Frontal cortex (tissue), 4 donors: ENCODE measurements around the gene PHKG1. TPM values are rescaled to one million over a fixed set of nuclear protein-coding genes. Genes with fewer than 3 reads are reported as not detected.
"Not testable (repeated sequence)": the region's sequence is repeated elsewhere in the genome, so short reads cannot be mapped to it uniquely, and the experiment has no call there.

ENCODE experiments used
- DNase-seq, 2 donors: peaks; one replicate each; pipeline ENCODE4 v3.0.0; 2012; ENCODE audit warnings: low spot score in 2 of 2
- FAIRE-seq: peaks from 2 replicates; lab custom pipeline; 2012; peaks lifted over from hg19 to GRCh38; lab: Jason Lieb, UNC
- total RNA-seq: library from RNA; depleted of rRNA; stranded (reverse); fragments of >200 nt; gene quantifications from one replicate; pipeline ENCODE4 v1.2.3, GENCODE V29; 2014
- donor health status: control.
- donor health status: control.
- donor health status: control.

The PHKG1 gene
- total RNA-seq, 1 donor from 2014 or later = 3.7 TPM

DNA sequence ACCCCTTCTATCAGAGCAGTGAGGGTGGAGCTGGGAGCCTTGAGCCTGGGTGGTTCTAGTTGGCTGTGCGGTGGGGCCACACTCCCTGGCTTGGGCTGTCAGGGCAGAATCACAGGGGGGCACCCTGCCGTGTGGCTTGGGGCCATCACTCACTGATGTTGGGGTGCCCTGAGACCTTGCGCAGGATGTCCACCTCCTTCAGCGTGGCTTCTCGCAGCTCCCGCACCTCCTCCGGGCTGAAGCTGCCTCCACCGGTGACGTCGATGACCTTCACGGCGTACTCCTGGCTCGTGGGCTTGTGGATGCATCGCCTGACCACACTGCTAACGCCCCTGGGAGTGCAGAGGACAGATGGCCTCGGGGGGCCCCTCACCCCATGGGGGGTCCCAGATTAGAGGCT lies 5.3 kb downstream of the PHKG1 start:
- FAIRE-seq (no peak), DNase-seq (no peak)

DNA sequence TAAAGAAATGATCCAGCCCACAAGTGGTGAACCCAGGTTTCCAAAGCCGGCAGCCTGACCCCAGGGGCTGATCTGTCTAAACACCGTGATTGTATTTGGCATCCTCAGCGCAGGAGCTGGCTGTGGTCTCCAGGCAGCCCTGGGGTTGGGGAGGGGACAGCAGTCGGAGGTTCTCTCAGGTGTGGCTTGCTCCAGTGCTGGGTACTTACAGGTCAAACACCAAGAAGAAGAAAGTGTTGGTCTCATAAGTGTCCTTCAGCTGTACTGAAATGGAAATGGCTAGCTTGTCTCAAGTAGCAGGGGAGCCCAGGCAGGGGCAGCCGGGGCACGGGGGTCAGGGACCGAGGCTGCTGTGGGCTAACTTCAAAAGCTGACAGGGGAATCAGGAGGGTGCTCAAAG lies 6.0 kb downstream of the PHKG1 start:
- no peak for FAIRE-seq

DNA sequence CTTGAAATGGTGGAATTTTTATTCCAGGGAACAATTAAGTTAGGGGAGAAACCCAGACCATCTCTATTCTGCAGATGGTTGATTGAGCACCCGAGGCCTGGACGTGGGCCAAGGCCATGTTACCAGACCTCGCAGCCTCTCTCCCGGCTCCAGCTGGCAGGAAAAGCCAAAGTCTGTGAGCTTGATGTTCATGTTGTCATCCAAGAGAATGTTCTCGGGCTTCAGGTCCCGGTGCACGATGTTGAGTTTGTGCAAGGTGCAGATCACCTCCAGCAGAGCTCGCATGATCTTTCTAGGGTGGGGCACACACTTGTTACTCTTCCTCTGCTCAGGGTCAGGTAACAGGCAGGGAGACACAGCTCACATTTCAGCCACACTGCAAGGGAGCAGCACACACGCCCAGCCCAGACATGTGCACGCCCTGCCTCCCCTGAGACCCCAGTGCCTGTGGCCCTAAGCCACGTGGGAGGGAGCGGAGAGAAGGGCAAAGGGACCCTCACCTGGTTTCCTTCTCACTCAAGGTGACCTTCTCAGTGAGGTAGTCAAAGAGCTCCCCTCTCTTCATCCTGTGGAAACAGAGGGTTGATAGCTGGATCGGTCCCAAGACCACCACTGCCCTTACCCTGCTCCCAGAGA lies 9.5 kb downstream of the PHKG1 start:
- FAIRE-seq (no peak), DNase-seq (no peak)

More for the DNA sequence above, 6.0 kb downstream of the PHKG1 start:
- DNase-seq = no peak

DNA sequence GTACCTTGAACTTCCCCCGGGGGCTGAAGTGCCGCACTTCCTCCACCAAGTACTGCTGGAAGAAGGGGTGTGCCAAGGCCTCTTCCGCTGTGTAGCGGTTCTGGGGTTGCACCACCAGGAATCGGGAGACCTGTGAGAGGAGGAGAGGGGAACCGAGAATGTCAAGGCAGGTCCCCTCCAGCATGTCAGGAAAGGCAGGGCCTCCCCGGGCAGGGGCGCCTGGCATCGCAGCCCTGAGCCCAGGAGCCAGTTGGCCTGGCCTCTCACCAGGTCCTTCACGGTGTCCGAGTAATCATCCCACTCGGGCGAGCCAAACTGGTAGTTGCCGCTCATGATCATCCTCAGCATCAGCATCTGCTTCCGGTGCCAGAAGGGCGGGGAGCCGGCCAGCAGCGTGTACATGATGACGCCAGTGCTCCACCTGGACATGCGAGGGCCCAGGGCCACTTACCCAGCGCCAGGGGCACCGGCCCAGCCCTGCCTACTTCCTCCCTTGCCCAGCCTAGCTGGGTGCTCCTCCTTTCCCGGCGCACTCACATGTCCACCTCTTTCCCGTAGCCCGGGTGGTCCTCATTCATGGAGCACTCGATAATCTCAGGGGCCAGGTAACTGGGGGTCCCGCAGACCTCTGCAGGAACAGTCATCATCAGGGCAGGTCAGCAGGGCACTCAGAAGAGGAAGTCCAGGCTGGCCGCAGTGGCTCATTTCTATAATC lies 11.0 kb downstream of the PHKG1 start:
- DNase-seq = no peak
- no peak for FAIRE-seq

DNA sequence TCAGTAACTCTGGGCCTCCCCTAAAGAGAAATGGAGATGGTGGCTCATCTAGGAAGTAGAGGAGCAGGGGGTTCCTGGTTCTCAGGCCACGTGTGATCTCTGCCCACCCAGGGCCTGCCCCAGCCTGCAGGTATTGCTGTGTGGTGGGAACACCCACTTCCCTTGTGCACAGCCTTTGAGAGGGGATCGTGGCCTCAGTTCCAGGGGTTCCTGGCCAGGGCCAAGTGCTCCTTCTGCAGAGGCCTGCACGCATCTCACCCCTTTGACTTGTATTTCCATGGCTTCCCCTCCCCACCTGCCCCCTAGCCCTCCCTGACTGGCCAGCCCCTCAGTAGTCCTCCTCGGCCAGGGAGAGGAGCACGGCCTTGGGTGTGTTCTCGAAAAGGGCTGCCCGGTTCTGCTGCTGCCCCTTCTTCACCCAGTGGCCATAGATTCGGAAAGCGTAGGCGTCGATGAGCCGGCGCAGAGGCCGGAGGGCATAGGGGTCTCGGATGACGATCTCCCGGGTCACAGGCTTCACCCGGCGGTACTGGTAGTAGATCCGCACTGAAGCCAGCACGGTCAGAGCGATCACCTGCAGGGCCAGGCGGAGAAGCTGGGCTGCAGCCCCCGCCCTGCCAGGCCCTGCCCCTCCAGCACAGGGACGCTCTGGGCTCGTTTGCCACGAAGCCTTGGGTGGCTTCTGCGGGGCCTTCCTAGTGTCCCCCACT lies 11.9 kb downstream of the PHKG1 start:
- not testable (repeated sequence) for FAIRE-seq, DNase-seq

DNA sequence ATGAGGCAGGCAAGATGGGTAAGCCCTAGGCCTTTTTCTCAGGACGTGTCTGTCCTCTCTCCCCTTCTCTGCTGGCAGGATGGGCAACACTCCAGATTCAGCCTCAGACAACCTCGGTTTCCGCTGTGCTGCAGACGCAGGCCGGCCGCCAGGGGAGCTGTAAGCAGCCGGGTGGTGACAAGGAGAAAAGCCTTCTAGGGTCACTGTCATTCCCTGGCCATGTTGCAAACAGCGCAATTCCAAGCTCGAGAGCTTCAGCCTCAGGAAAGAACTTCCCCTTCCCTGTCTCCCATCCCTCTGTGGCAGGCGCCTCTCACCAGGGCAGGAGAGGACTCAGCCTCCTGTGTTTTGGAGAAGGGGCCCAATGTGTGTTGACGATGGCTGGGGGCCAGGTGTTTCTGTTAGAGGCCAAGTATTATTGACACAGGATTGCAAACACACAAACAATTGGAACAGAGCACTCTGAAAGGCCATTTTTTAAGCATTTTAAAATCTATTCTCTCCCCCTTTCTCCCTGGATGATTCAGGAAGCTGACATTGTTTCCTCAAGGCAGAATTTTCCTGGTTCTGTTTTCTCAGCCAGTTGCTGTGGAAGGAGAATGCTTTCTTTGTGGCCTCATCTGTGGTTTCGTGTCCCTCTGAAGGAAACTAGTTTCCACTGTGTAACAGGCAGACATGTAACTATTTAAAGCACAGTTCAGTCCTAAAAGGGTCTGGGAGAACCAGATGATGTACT lies 13.1 kb downstream of the PHKG1 start:
- DNase-seq (peak; percentile 47 to 67), FAIRE-seq (no peak)

DNA sequence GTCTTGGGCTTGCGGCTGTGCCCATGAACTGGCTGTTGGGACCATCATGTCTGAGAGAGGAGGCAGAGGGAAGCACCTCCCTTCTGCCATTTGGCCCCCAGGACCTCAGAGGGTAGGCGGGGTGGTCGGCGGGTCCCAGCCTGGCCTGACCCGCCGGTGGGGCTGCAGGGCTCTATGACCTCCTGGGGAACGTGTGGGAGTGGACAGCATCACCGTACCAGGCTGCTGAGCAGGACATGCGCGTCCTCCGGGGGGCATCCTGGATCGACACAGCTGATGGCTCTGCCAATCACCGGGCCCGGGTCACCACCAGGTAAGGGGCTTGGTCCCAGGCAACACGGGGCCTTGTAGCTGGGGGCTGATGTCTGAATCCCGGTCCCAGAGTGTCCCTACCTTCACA lies 14.6 kb downstream of the PHKG1 start:
- DNase-seq (no peak), FAIRE-seq (no peak)

DNA sequence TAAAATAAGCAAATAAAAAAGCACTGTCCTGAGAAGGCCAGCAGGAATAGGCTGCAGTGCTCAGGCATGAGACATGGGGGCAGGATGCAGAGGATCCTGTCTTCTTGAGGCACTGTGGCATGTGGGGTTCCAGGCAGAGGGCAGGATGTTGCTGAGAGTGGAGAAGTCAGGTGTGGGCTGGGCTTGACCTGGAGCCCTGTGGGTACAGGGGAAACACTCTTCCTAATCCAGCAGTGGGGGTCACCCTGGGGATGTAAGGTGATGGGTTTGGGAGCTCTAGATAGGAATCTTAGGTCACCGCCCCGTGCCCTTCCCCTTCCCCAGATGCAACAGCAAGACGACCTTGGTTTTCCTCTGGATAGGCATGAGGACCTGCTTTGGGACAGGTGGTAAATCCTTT lies 15.1 kb downstream of the PHKG1 start:
- no peak for DNase-seq
- FAIRE-seq = no peak

DNA sequence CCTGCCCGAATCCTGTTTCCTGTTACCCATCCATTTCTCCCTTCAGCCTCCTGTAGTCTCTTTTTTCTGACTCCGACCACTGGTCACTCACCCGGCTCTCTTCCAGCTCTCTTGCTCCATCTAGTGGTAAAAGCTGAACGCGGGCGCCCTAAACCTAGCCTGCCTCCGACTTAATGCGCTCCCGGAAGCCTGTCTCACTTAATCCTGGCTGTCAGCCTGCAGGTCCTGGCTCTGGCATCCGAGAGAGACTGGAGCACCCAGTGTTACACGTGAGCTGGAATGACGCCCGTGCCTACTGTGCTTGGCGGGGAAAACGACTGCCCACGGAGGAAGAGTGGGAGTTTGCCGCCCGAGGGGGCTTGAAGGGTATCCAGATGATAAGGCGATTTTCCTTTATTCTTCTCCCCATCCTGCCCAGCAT lies 18.4 kb downstream of the PHKG1 start:
- DNase-seq (peak; percentile 43 to 62), FAIRE-seq (no peak)

DNA sequence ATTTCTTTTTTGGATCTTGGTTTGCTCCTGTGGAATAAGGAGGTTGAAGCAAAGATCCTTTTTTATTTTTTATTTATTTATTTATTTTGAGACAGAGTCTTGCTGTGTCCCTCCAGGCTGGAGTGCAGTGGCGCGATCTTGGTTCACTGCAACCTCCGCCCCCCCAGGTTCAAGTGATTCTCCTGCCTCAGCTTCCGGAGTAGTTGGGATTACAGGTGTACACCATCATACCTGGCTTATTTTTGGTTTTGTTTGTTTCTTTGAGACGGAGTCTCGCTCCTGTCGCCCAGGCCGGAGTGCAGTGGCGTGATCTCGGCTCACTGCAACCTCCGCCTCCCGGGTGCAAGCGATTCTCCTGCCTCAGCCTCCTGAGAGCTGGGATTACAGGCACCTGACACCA lies 26.4 kb downstream of the PHKG1 start:
- FAIRE-seq, DNase-seq: not testable (repeated sequence)

DNA sequence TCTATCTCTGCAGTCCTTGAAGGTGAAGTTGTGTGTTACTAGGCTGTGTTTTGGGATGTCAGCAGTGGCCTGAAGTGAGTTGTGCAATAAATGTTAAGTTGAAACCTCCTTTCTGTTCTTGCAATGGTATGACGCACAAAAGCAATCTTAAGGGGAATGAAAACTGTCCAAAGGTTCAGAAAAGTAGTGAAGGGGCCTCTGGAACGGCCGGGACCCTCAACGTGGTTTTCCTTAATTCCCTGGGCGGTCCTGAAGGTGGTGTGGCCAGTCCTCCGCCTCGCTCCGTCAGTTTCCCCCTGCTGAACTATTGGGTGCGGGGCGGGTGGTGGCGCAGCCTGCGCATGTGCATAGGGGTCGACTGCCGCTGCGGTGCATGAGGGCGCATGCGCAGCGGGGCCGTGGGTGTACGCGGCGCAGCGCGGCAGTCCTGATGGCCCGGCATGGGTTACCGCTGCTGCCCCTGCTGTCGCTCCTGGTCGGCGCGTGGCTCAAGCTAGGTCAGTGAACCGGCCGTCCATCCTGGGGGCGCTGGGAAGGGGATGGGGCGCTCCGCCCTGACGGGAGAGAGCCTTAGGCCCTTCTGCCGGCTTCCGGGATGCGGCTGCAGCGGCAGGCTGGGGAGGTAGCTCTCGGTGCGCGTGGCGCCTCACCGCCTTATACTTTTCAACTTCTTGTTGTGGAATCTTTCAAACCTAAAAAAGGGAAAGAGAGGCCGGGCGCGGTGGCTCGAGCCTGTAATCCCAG lies 28.7 kb downstream of the PHKG1 start, which contains the start of gene SUMF2:
Gene SUMF2, plus strand, starts transcription at position 405 of the 744 bp plus-strand sequence. Its CDS starts 26 bp downstream, at position 431.
- FAIRE-seq = no peak
- peak; percentile 90 to 91 for DNase-seq

DNA sequence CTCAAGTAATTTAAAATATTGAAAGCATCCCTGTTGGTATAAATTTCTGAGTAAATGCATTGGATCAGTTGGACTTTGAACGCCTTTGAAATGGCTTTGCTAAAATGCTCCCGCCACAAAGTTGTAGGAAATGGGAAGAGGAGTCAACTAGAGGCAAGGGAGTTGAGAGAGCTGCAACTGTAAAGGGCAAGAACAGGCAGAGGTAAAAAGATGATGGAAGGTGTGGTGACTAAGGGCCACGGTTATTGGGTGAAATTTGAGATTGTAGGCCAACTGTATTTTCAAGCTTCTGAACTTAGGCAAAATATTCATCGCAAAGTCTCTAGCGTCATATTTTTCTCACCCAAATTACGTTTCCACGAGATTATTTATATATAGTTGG lies 29.3 kb downstream of the PHKG1 start:
- DNase-seq = no peak
- FAIRE-seq = no peak

DNA sequence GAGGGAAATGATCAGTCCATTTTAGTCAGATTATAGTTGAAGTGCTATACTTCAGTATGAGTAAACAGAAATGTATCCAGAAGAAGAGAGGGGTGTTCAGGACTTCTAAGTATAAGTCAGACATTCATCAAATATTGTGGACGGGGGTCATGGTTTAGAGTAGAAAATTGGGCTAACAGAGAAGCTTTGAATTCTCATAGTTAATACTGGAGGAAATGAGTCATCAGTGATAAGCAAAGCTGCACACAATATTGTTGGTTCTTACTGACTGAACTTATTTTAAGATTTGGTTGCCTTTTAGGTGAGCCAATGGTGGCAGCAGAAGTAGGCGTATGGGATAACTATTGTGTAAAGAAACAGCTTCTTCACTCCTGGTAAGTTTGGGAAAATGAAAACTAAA lies 30.4 kb downstream of the PHKG1 start:
- DNase-seq (no peak), FAIRE-seq (no peak)

DNA sequence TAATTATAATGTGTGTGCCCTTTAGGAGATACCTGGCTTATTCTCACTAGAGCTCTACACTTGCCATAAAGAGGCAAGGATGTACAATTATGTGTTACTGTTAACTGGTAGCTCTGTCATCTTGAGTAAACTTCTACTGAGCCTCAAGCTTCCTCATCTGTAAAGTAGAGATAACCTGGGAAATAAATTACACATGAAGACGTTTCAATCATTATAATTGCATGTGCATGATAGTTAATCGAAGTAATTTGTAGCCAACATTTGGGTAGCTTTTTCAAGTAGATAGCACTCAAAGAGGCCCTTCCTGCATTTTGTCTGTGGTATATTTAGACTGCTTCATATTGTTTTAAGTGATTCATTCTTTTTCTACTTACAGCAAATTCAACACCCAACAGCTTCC lies 38.8 kb downstream of the PHKG1 start:
- FAIRE-seq (no peak), DNase-seq (no peak)

DNA sequence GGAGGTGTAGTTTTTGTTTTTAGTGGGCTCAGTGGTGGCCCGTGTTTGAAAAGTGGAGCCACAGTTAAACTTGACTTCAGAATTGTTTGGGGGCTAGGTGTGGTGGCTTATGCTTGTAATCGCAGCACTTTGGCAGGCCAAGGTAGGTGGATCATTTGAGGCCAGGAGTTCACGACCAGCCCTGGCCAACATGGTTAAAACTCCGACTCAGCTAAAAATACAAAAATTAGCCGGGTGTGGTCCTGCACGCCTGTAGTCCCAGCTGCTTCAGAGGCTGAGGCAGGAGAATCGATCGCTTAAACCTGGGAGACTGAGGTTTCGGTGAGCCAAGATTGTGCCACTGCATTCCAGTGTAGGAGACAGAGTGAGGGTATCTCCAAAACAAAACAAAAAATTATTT lies 39.4 kb downstream of the PHKG1 start:
- no peak for FAIRE-seq
- DNase-seq = no peak

DNA sequence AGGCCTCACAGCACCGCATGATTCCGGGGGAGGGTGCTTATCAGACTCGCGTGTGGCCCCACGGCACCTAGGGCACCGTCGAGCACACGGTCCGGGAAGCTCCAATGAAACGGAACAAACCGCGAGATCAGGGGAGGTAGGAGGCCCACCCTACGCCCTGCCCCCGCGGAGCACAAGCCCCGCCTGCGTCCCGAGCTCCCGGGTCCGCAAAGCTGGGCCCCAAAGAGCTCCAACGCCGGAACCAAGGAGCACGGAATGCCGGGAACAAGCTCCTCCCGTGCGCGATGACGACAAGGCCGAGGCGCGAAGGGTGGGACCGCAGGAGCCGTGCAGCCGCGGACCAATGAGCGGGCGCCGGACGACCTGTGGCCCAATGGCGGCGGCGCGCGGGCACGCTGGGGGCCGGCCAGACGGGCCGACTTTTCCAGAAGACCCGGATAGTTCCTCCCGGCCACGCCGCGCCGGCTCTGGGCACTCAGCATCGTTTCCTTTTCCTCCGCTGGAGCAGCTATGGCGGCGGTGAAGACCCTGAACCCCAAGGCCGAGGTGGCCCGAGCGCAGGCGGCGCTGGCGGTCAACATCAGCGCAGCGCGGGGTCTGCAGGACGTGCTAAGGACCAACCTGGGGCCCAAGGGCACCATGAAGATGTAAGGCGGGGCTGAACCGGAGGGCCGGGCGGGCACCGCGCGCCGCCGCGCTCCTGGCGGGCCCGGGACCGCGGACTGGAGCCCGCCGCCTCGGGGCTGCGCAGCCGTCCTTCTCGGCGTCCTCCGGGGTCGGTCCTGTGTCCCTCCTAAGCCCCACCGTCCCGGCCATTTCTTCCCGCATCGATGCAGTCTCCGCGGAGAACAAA lies 41.2 kb downstream of the PHKG1 start, which contains the start of the genes CCT6A and PSPH:
Gene CCT6A, plus strand, starts transcription at position 427 of the 853 bp plus-strand sequence. Its CDS starts 84 bp downstream, at position 511.
Gene PSPH, minus strand, starts transcription at position 106 of the 853 bp plus-strand sequence. CDS start 30,232 bp downstream, outside the sequence.
- no peak for FAIRE-seq

DNA sequence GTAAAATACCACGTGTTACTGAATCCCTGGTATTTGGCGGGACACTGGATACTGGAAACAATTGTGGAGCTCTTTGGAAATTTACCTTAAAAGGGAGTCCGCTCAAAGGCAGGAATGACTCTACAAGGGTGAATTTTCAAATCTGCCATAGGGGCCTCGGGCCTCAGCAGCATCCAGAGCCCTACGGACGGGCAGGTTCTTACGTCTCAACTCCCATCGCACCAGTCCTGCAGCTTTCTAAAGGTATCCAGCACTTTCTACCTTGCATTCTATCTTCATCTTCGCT lies 41.8 kb downstream of the PHKG1 start:
- peak in 1 of 2 donors; percentile 39 for DNase-seq

More for the DNA sequence above, 41.2 kb downstream of the PHKG1 start, which contains the start of the genes CCT6A and PSPH:
- DNase-seq = peak; percentile 97 to 98

DNA sequence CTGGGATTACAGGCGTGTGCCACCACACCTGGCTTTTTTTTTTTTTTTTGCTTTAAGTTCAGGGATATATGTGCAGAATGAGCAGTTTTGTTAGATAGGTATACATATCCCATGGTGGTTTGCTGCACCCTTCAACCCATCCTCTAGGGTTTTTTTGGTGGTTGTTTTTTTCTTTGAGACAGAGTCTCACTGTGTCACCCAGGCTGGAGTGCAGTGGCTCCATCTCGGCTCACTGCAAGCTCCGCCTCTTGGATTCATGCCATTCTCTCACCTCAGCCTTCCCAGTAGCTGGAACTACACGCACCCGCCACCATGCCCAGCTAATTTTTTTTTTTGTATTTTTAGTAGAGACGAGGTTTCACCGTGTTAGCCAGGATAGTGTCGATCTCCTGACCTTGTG lies 44.0 kb downstream of the PHKG1 start:
- not testable (repeated sequence) for DNase-seq, FAIRE-seq

More for the DNA sequence above, 41.8 kb downstream of the PHKG1 start:
- no peak for FAIRE-seq
